Calu3 (cell line): ENCODE results near the gene PRELID1. TPM values are rescaled to one million over a fixed set of nuclear protein-coding genes. Genes with fewer than 3 reads are reported as not detected.
"Not testable (repeated sequence)": the region's sequence is repeated elsewhere in the genome, so short reads cannot be mapped to it uniquely, and the experiment has no call there.

Source experiments
- BruUV-seq: library from RNA; stranded (reverse); fragments of 400-500 nt; replicated peaks from 2 replicates; lab custom pipeline; 2021; lab: Mats Ljungman, UMichigan
- CTCF ChIA-PET: fragments of 300-600 bp; sonication (Branson Sonifier 250); formaldehyde crosslinking; loops from one replicate; lab custom pipeline; 2022; ENCODE audit warnings: antibody characterized with exemption; lab: Charles Lee
- DNase-seq: peaks from one replicate; pipeline ENCODE4 v3.0.0; 2022
- H3K27ac Mint-ChIP-seq: one replicate; pipeline ENCODE4 v1.8.0; 2022; ENCODE audit warnings: mixed read lengths; ENCODE audit not compliant: unreplicated experiment
- H3K27me3 Mint-ChIP-seq: one replicate; pipeline ENCODE4 v1.8.0; 2022; ENCODE audit warnings: mixed read lengths; ENCODE audit not compliant: unreplicated experiment
- H3K36me3 Mint-ChIP-seq: one replicate; pipeline ENCODE4 v1.8.0; 2022; ENCODE audit warnings: mild to moderate bottlenecking, moderate library complexity, mixed read lengths; ENCODE audit not compliant: insufficient read depth, unreplicated experiment
- H3K4me1 Mint-ChIP-seq: one replicate; pipeline ENCODE4 v1.8.0; 2022; ENCODE audit warnings: mild to moderate bottlenecking, low read depth, mixed read lengths; ENCODE audit not compliant: unreplicated experiment
- H3K4me3 Mint-ChIP-seq: one replicate; pipeline ENCODE4 v1.8.0; 2022; ENCODE audit warnings: mild to moderate bottlenecking, low read depth, moderate library complexity, mixed read lengths; ENCODE audit not compliant: unreplicated experiment
- H3K9me3 Mint-ChIP-seq: one replicate; pipeline ENCODE4 v1.8.0; 2022; ENCODE audit warnings: low read depth, mixed read lengths; ENCODE audit not compliant: unreplicated experiment
- intact Hi-C: fragments of 100-400 bp; cut with micrococcal nuclease; formaldehyde crosslinking; loops from one replicate; pipeline ENCODE4 v1.10.0; 2022; ENCODE audit not compliant: unreplicated experiment
- total RNA-seq: library from RNA; stranded (reverse); gene quantifications from 2 replicates; pipeline ENCODE4 v1.2.3, GENCODE V29; 2022
- TF ChIP-seq, protein P1 (sequence below): fragments of 200-600 bp; IDR thresholded peaks from one replicate; pipeline ENCODE4 v1.8.0; 2022; ENCODE audit warnings: antibody characterized with exemption; ENCODE audit not compliant: unreplicated experiment

Gene PRELID1
- total RNA-seq, 1 experiment from 2014 or later: 217 TPM

DNA sequence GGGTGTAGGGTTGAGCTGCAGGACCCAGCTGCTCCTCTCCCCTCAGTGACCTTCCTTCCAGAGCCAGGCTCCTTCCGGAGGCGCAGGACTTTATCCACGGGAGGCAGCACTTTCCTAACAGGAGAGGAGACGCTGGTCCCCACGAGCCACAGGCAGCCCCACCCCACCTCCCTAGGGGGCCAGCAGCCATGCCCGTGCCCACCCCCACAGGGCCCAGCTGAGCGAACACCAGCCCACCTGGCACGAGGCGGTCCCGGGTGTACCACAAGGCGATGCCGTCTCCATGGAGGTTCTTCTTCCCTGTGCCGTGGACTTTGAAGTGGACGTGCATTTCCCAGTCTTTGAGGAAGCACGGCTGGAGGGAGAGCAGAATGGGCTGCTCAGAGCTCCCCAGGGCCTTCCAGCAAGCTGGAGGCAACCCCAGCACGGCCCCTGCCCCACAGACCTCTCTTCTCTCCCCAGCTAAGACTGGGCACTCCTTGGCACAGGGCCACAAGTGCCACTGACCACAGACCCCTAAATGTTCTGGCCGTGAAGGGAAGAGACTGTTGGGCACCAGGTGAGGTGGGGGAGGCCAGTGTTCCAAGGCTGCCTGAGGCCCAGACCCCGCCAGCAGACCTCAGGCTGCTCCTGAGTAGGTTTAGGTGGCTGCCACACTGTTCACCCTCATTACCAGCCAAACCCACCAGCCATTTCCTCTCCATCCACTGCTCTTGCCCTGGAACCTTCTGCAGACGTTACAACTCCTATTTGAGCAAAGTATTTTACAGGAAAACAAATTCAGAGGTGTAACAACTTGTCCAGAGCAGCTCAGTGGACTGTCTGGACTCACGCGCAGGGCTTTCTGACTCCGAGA, 34.9 kb downstream of the PRELID1 start:
- no peak for DNase-seq
- TF ChIP-seq, protein P1, sequence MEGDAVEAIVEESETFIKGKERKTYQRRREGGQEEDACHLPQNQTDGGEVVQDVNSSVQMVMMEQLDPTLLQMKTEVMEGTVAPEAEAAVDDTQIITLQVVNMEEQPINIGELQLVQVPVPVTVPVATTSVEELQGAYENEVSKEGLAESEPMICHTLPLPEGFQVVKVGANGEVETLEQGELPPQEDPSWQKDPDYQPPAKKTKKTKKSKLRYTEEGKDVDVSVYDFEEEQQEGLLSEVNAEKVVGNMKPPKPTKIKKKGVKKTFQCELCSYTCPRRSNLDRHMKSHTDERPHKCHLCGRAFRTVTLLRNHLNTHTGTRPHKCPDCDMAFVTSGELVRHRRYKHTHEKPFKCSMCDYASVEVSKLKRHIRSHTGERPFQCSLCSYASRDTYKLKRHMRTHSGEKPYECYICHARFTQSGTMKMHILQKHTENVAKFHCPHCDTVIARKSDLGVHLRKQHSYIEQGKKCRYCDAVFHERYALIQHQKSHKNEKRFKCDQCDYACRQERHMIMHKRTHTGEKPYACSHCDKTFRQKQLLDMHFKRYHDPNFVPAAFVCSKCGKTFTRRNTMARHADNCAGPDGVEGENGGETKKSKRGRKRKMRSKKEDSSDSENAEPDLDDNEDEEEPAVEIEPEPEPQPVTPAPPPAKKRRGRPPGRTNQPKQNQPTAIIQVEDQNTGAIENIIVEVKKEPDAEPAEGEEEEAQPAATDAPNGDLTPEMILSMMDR: no peak
- H3K4me3 Mint-ChIP-seq: peak overlapping the region; percentile 56
- CTCF ChIA-PET: interaction anchor here (0.6 to 1.3 kb wide), 5 partner anchors 12 to 307 kb away, joined by 3 to 5 read pairs (median 3); no protein-coding TSS in a partner anchor
- H3K36me3 Mint-ChIP-seq: peaks cover 76% of the 10 kb centered on the region
- intact Hi-C loops: no loop called here
- no peaks in the 10 kb centered on the region for H3K9me3 Mint-ChIP-seq
- peaks cover 31% of the 10 kb centered on the region for H3K4me1 Mint-ChIP-seq
- H3K27ac Mint-ChIP-seq: peak overlapping the region; percentile 88
- no TSS peak for BruUV-seq
- no peaks in the 10 kb centered on the region for H3K27me3 Mint-ChIP-seq

DNA sequence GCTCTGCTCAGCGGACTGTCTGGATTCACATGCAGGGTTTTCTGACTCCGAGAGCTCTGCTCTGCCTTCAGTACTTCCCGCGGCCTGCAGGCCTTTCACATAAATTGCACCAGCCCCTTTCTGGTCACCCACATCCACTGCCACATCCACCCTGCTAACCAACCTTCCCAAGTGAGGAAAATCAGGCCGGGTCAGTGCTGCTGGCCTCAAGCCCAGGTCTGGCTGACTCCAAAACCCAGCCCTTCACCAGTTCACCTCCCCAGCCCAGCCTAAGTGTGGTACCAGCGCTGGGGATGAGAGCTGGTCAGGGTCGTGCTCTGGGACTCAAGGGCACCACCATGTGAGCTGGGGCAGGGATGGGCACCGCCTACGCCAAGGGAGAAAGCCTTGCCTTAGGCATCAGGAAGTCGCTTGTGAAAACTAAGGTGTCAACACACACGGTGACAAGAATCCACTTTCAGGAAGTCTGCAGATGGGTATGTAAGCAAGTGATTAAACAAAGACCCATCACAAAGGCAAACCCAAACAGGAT, 35.6 kb downstream of the PRELID1 start:
- Mint-ChIP-seq H3K9me3 (no peaks in the 10 kb centered on the region), H3K36me3 (peaks cover 73% of the 10 kb centered on the region), H3K4me3 (peak overlapping the region; percentile 56), H3K4me1 (peaks cover 31% of the 10 kb centered on the region), H3K27me3 (no peaks in the 10 kb centered on the region), H3K27ac (peak overlapping the region; percentile 88)
- BruUV-seq: no TSS peak
- peak; percentile 67 for DNase-seq
- intact Hi-C loops: no loop called here
- CTCF ChIA-PET: interaction anchor here (1.0 to 1.3 kb wide), 4 partner anchors 11 to 63 kb away, joined by 3 to 4 read pairs (median 3); no protein-coding TSS in a partner anchor
- TF ChIP-seq, protein P1: no peak

DNA sequence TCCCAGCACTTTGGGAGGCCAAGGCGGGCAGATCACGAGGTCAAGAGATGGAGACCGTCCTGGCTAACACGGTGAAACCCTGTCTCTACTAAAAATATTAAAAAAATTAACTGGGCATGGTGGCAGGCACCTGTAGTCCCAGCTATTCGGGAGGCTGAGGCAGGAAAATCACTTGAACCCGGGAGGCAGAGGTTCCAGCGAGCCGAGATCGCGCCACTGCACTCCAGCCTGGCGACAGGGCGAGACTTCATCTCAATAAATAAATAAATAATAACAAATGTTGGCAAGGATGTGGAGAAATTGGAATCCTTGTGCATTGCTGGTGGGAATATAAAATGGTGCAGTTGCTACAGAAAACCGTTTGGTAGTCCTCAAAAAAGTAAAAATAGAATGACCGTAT, 39.4 kb downstream of the PRELID1 start:
- CTCF ChIA-PET, BruUV-seq, H3K4me3 Mint-ChIP-seq, H3K27me3 Mint-ChIP-seq, H3K27ac Mint-ChIP-seq, H3K9me3 Mint-ChIP-seq, DNase-seq, intact Hi-C loops: not testable (repeated sequence)
- H3K4me1 Mint-ChIP-seq: peaks cover 36% of the 10 kb centered on the region
- peaks cover 72% of the 10 kb centered on the region for H3K36me3 Mint-ChIP-seq

DNA sequence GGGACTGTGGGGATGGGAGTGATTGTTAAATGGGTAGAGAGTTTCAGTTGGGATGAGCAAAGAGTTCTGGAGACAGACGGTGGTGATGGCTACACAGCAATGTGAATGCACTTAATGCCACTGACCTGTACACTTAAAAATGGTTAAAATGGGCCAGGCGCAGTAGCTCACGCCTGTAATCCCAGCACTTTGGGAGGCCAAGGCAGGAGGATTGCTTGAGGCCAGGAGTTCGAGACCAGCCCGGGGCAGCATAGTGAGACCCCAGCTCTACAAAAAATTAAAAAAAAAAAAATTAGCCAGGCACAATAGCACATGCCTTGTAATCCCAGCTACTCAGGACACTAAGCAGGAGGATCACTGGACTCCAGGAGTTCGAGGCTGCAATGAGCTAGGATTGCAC, 40.2 kb downstream of the PRELID1 start:
- DNase-seq: no peak
- Mint-ChIP-seq H3K4me1 (peaks cover 36% of the 10 kb centered on the region), H3K27me3 (no peaks in the 10 kb centered on the region), H3K9me3 (no peaks in the 10 kb centered on the region), H3K36me3 (peaks cover 75% of the 10 kb centered on the region), H3K4me3 (no peak overlapping the region), H3K27ac (no peak overlapping the region)
- TF ChIP-seq, protein P1: no peak
- CTCF ChIA-PET: interaction anchor here (0.7 kb wide), 2 partner anchors 25 to 684 kb away, joined by 3 read pairs; no protein-coding TSS in a partner anchor
- BruUV-seq: no TSS peak
- intact Hi-C loops: no loop called here
